Spleen (tissue), 11 donors: ENCODE data around the gene VSX1. TPM values are rescaled to one million over a fixed set of nuclear protein-coding genes. Genes with fewer than 3 reads are reported as not detected.
A peak's percentile ranks its signal among the peaks of the same experiment; 100 is the strongest.

Source experiments
- DNase-seq: peaks from one replicate; pipeline ENCODE4 v3.0.0-alpha.2; 2020
- H3K27ac ChIP-seq, 8 donors: fragments of 200-600 bp; sonication (generic) in 7 of 8; 1 replicate in 4 of 8; 2 replicates in 4 of 8; pipeline versions ENCODE4 v1.5.0 to v1.8.0; 2016 to 2021; ENCODE audit warnings: inconsistent platforms in 4 of 8, mild to moderate bottlenecking in 4 of 8, moderate library complexity in 1 of 8
- H3K27me3 ChIP-seq, 7 donors: fragments of 200-600 bp; sonication (generic) in 6 of 7; replicated peaks in 1 of 7; 1 replicate in 4 of 7; 2 replicates in 3 of 7; pipeline versions ENCODE4 v1.5.0 to v1.8.0; 2016 to 2021; ENCODE audit warnings: inconsistent platforms in 3 of 7, mild to moderate bottlenecking in 1 of 7
- H3K36me3 ChIP-seq, 6 donors: fragments of 200-600 bp; sonication (generic) in 5 of 6; 1 replicate in 4 of 6; 2 replicates in 2 of 6; pipeline versions ENCODE4 v1.5.0 to v1.8.0; 2016 to 2021; ENCODE audit warnings: inconsistent platforms in 2 of 6
- H3K4me1 ChIP-seq, 6 donors: fragments of 200-600 bp; sonication (generic) in 5 of 6; 1 replicate in 3 of 6; 2 replicates in 3 of 6; pipeline versions ENCODE4 v1.5.0 to v1.8.0; 2016 to 2021; ENCODE audit warnings: inconsistent platforms in 3 of 6
- H3K4me3 ChIP-seq, 8 donors: fragments of 200-600 bp; sonication (generic) in 7 of 8; 1 replicate in 4 of 8; 2 replicates in 4 of 8; pipeline versions ENCODE4 v1.5.0 to v1.8.0; 2016 to 2021; ENCODE audit warnings: inconsistent platforms in 4 of 8, mild to moderate bottlenecking in 4 of 8, moderate library complexity in 2 of 8
- H3K9me3 ChIP-seq, 8 donors: fragments of 200-600 bp; sonication (generic) in 7 of 8; 1 replicate in 4 of 8; 2 replicates in 4 of 8; pipeline versions ENCODE4 v1.5.0 to v1.8.0; 2016 to 2021; ENCODE audit warnings: inconsistent platforms in 4 of 8
- CTCF ChIP-seq, 11 experiments: fragments of 200-600 bp in 7 of 11; fragments of 450-650 bp in 4 of 11; sonication (generic) in 4 of 11; IDR thresholded peaks in 8 of 11; conservative IDR thresholded peaks in 3 of 11; 1 replicate in 7 of 11; 2 replicates in 4 of 11; pipeline versions ENCODE4 v1.4.0 to v1.8.0; 2016 to 2021; ENCODE audit warnings: antibody characterized with exemption in 11 of 11, inconsistent platforms in 4 of 11, mild to moderate bottlenecking in 1 of 11
- POLR2A ChIP-seq, 3 donors: fragments of 450-650 bp; IDR thresholded peaks; one replicate each; pipeline ENCODE4 v1.5.1; 2017; ENCODE audit warnings: antibody characterized with exemption in 3 of 3, mild to moderate bottlenecking in 1 of 3
- POLR2AphosphoS5 ChIP-seq, 3 donors: sonication (generic); formaldehyde crosslinking; IDR thresholded peaks; one replicate each; pipeline ENCODE4 v1.5.1; 2017; ENCODE audit warnings: antibody characterized with exemption in 3 of 3
- WGBS, 5 donors: extraction: QIAGEN DNeasy Blood & Tissue Kit in 3 of 5; methylation state at CpG; one replicate each; pipeline versions ENCODE4 v1.1.5 to v1.1.7; 2013 to 2018; 5-methylcytosine and 5-hydroxymethylcytosine counted together
- intact Hi-C: fragments of 100-400 bp; cut with DNase I; formaldehyde crosslinking; loops from one replicate; pipeline ENCODE4 v1.15.0; 2023; ENCODE audit warnings: low total_unique reads
- polyA plus RNA-seq, 3 donors: library from polyadenylated mRNA; stranded (reverse); fragments of 200-250 nt; gene quantifications; one replicate each; pipeline ENCODE4 v1.2.1, GENCODE V29; 2013
- total RNA-seq, 7 donors: library from RNA; depleted of rRNA in 3 of 7; stranded (reverse); fragments of >200 nt in 3 of 7; fragmentation: NEBNext Ultra II Directional in 4 of 7; extraction: Animal tissue kit (Norgen Biotek cat#: 25700) in 4 of 7; gene quantifications; one replicate each; pipeline versions ENCODE4 v1.1.0 to v1.2.1, GENCODE V29; 2016 to 2021
- donor health status: healthy with polysubstance abuse.
- donor health status: DM: no; HTN: no; CAD: no; lungs with moderate emphysema.
- donor health status: DM: no; HTN: no; CAD: no.
- donor health status: Bipolar disorder and iron deficiency.
- donor health status: healthy.
- donor health status: DM: no; HTN: no; CAD: no.
- donor health status: DM: yes; HTN: yes; CAD: no.

Gene VSX1
- total and polyA plus RNA-seq, 10 donors, result not detected

- peak overlapping the region in 7 of 8 donors; percentile 13 to 78 (median 46) for H3K27ac ChIP-seq
- H3K4me3 ChIP-seq, result peak overlapping the region in 1 of 8 donors; percentile 3
- H3K36me3 ChIP-seq, result peaks cover 0 to 32% (median 2%) of the 10 kb centered on the region in 6 donors
- H3K9me3 ChIP-seq, result no peaks in the 10 kb centered on the region
- 15 to 21% (median 19%) methylated on average over 7 of the region's 7 CpGs for WGBS, 5 donors
- peak; percentile 6 for DNase-seq
- no peaks in the 10 kb centered on the region for H3K27me3 ChIP-seq
- no peak for TF ChIP-seq POLR2AphosphoS5 (IDR thresholded peaks at IDR 0.05)
- no peak for TF ChIP-seq CTCF (IDR thresholded peaks at IDR 0.05 in 8 of 11, conservative IDR thresholded peaks at IDR 0.05 in 3 of 11)
- intact Hi-C loops, result no loop called here
- peaks cover 37 to 96% (median 73%) of the 10 kb centered on the region in 6 donors for H3K4me1 ChIP-seq
Observed at GRCh38 chr20:25036331-25036936, 45.5 kb downstream of the VSX1 start.

GRCh38 chr20:25035921-25036320 lies 46.0 kb downstream of the VSX1 start:
- H3K4me1 ChIP-seq, result peaks cover 37 to 91% (median 68%) of the 10 kb centered on the region in 6 donors
- intact Hi-C loops, result no loop called here
- peaks cover 0 to 37% (median 2%) of the 10 kb centered on the region in 6 donors for H3K36me3 ChIP-seq
- 4 to 14% (median 8%) methylated on average over 4 of the region's 4 CpGs for WGBS, 5 donors
- H3K27me3 ChIP-seq, result no peaks in the 10 kb centered on the region
- TF ChIP-seq POLR2AphosphoS5 (IDR thresholded peaks at IDR 0.05), result no peak
- TF ChIP-seq POLR2A (IDR thresholded peaks at IDR 0.05), result no peak
- no peak for TF ChIP-seq CTCF (IDR thresholded peaks at IDR 0.05 in 8 of 11, conservative IDR thresholded peaks at IDR 0.05 in 3 of 11)
- DNase-seq, result no peak
- peak overlapping the region in 1 of 8 donors; percentile 3 for H3K4me3 ChIP-seq
- H3K27ac ChIP-seq, result peak overlapping the region in 6 of 8 donors; percentile 13 to 78 (median 48)
- no peaks in the 10 kb centered on the region for H3K9me3 ChIP-seq

GRCh38 chr20:25033924-25034300 lies 48.0 kb downstream of the VSX1 start:
- 62 to 84% (median 76%) methylated on average over 3 of the region's 3 CpGs for WGBS, 5 donors
- Histone ChIP-seq H3K9me3 (no peaks in the 10 kb centered on the region), H3K4me1 (peaks cover 32 to 80% (median 50%) of the 10 kb centered on the region in 6 donors), H3K36me3 (peaks cover 0 to 45% (median 15%) of the 10 kb centered on the region in 6 donors), H3K4me3 (no peak overlapping the region), H3K27me3 (no peaks in the 10 kb centered on the region), H3K27ac (peak overlapping the region in 2 of 8 donors; percentile 28 to 29)
- DNase-seq, result peak; percentile 15
- intact Hi-C loops, result no loop called here
- TF ChIP-seq POLR2A (IDR thresholded peaks at IDR 0.05) (no peak), POLR2AphosphoS5 (IDR thresholded peaks at IDR 0.05) (no peak), CTCF (IDR thresholded peaks at IDR 0.05 in 8 of 11, conservative IDR thresholded peaks at IDR 0.05 in 3 of 11) (no peak)

GRCh38 chr20:25033265-25033923 lies 48.5 kb downstream of the VSX1 start:
- peaks cover 0 to 50% (median 16%) of the 10 kb centered on the region in 6 donors for H3K36me3 ChIP-seq
- no peak for TF ChIP-seq POLR2A (IDR thresholded peaks at IDR 0.05)
- TF ChIP-seq POLR2AphosphoS5 (IDR thresholded peaks at IDR 0.05), result no peak
- TF ChIP-seq CTCF (IDR thresholded peaks at IDR 0.05 in 8 of 11, conservative IDR thresholded peaks at IDR 0.05 in 3 of 11), result no peak
- no peaks in the 10 kb centered on the region for H3K27me3 ChIP-seq
- intact Hi-C loops, result no loop called here
- no peak overlapping the region for H3K4me3 ChIP-seq
- H3K9me3 ChIP-seq, result no peaks in the 10 kb centered on the region
- H3K27ac ChIP-seq, result peak overlapping the region in 6 of 8 donors; percentile 5 to 38 (median 28)
- peak; percentile 8 for DNase-seq
- H3K4me1 ChIP-seq, result peaks cover 29 to 75% (median 45%) of the 10 kb centered on the region in 6 donors
- 66 to 77% (median 70%) methylated on average over 6 of the region's 6 CpGs for WGBS, 5 donors
